HG03060 (cell line): ENCODE data around the gene BBOX1.
"Not testable (repeated sequence)": the region's sequence is repeated elsewhere in the genome, so short reads cannot be mapped to it uniquely, and the experiment has no call there.

ENCODE experiments used
- ATAC-seq: cut with Tn5 transposase; IDR thresholded peaks from one replicate; pipeline ENCODE4 v1.9.1; 2021; ENCODE audit warnings: low read depth, moderate number of reproducible peaks; ENCODE audit not compliant: unreplicated experiment

BBOX1 gene

GRCh38 chr11:27174672-27175210, 134.1 kb downstream of the BBOX1 start:
- ATAC-seq = no peak

GRCh38 chr11:27175562-27175961, 134.9 kb downstream of the BBOX1 start:
- ATAC-seq = not testable (repeated sequence)
